ENCODE measurements around the gene TAB2. TPM values are rescaled to one million over a fixed set of nuclear protein-coding genes. Genes with fewer than 3 reads are reported as not detected.

The TAB2 gene
- total RNA-seq, 6 donors from 2014 or later: 46.5 to 99.5 (median 52.7) TPM

DNA sequence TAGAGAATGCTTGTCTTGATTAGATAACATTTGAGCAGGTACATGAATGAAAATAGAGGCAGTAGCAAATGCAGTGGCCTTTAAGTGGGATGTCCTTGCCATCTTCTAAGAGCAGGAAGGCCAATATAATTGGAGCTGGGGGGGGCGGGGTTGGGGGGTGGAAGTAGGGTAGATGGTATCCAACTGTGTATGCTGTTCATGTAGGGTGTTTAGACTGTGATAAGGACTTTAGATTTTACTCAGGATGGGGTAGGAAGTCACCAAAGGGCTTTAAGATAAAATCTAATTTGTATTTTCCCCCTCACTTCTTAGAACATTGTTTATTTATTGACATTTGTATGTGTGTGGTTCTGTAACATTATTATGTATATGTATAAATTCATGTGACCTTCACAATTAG lies 12.0 kb downstream of the TAB2 start:
- TF ChIP-seq CTCF (IDR thresholded peaks at IDR 0.05): no peak
- TF ChIP-seq POLR2AphosphoS5 (IDR thresholded peaks at IDR 0.05): no peak
- TF ChIP-seq EP300 (IDR thresholded peaks at IDR 0.05): no peak
- ATAC-seq (ENCODE audit: low FRiP score in 2 of 2) (no peak), DNase-seq (no peak)
- no peak overlapping the region for H3K4me3 ChIP-seq
- no peaks in the 10 kb centered on the region for H3K27me3 ChIP-seq
- H3K4me1 ChIP-seq: peaks cover 34 to 64% (median 49%) of the 10 kb centered on the region in 4 donors
- 47 to 60% methylated on average over 1 of the region's 1 CpG for WGBS, 2 donors
- no peaks in the 10 kb centered on the region for H3K36me3 ChIP-seq
- no peaks in the 10 kb centered on the region for H3K9me3 ChIP-seq
- no peak overlapping the region for H3K27ac ChIP-seq

- 85 to 87% methylated on average over 2 of the region's 2 CpGs for WGBS, 2 donors
- DNase-seq (no peak), ATAC-seq (ENCODE audit: low FRiP score in 2 of 2) (no peak)
- peaks cover 35 to 64% (median 49%) of the 10 kb centered on the region in 4 donors for H3K4me1 ChIP-seq
- H3K36me3 ChIP-seq: no peaks in the 10 kb centered on the region
- H3K9me3 ChIP-seq: no peaks in the 10 kb centered on the region
- TF ChIP-seq POLR2AphosphoS5 (IDR thresholded peaks at IDR 0.05) (no peak), CTCF (IDR thresholded peaks at IDR 0.05) (no peak), POLR2A (IDR thresholded peaks at IDR 0.05) (no peak), EP300 (IDR thresholded peaks at IDR 0.05) (no peak)
- no peak overlapping the region for H3K4me3 ChIP-seq
- no peak overlapping the region for H3K27ac ChIP-seq
- H3K27me3 ChIP-seq: no peaks in the 10 kb centered on the region
These were observed 12.6 kb downstream of the TAB2 start for GRCh38 chr6:149330133-149330532.

DNA sequence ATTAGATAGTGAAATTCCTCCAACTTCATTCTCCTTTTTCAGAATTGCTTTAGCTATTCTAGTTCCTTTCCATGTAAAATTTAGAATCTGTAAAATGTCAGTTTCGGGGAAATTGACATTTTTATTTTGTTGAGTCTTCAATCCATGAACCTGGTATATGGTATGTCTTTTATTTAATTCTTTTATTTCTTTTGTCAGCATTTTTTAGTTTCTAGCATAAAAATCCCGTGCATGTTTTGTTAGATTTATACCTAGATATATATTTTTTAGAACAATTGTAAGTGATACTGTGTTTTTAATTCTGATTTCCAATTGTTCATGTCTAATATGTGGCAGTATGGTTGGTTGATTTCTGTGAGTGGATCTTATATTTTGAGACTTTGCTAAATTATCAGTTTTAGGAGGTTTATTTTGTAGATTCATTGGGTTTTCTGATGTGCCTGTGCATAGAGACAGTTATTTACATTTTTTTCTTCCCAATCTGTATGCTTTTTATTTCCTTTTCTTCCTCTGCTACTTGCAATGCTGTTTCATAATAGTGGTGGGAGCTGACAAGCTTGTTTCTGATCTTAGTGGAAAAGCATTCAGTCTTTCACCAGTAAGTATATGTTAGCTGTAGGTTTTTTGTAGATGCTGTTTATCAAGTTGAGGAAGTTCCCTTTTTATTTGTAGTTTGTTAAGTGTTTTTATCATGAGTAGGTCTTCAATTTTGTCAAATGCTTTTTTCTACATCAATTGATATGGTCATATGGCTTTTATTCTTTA lies 13.7 kb downstream of the TAB2 start:
- no peak overlapping the region for H3K27ac ChIP-seq
- no peaks in the 10 kb centered on the region for H3K36me3 ChIP-seq
- no peak overlapping the region for H3K4me3 ChIP-seq
- 39 to 84% methylated on average over 2 of the region's 2 CpGs for WGBS, 2 donors
- H3K27me3 ChIP-seq: no peaks in the 10 kb centered on the region
- H3K4me1 ChIP-seq: peaks cover 46 to 68% (median 55%) of the 10 kb centered on the region in 4 donors
- ATAC-seq (ENCODE audit: low FRiP score in 2 of 2) (no peak), DNase-seq (no peak)
- TF ChIP-seq EP300 (IDR thresholded peaks at IDR 0.05): no peak
- no peaks in the 10 kb centered on the region for H3K9me3 ChIP-seq

DNA sequence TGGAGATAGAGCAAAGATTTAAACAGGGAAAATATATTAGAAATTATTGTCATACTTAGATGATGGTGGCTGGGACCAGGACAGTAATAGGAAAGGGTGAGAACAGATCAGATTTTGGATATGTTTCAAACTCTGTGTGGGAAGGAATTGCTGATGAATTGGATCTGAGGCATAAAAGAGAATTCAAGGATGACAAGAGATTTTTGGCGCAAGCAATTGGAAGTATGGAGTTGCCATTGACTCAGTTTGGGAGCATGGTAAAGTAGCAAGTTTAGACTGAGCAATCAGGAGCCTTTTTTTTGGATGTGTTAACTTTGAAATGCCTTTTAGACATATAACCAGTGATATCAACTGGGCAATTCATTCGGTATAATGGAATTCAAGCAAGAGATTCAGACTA lies 14.4 kb downstream of the TAB2 start:
- ATAC-seq (ENCODE audit: low FRiP score in 2 of 2) (no peak), DNase-seq (no peak)
- Histone ChIP-seq H3K4me3 (no peak overlapping the region), H3K27me3 (no peaks in the 10 kb centered on the region), H3K36me3 (no peaks in the 10 kb centered on the region), H3K4me1 (peaks cover 52 to 75% (median 61%) of the 10 kb centered on the region in 4 donors), H3K9me3 (no peaks in the 10 kb centered on the region), H3K27ac (no peak overlapping the region)
- TF ChIP-seq POLR2A (IDR thresholded peaks at IDR 0.05) (no peak), POLR2AphosphoS5 (IDR thresholded peaks at IDR 0.05) (no peak), EP300 (IDR thresholded peaks at IDR 0.05) (no peak), CTCF (IDR thresholded peaks at IDR 0.05) (no peak)
- WGBS, 2 donors: 91 to 93% methylated on average over 2 of the region's 2 CpGs

DNA sequence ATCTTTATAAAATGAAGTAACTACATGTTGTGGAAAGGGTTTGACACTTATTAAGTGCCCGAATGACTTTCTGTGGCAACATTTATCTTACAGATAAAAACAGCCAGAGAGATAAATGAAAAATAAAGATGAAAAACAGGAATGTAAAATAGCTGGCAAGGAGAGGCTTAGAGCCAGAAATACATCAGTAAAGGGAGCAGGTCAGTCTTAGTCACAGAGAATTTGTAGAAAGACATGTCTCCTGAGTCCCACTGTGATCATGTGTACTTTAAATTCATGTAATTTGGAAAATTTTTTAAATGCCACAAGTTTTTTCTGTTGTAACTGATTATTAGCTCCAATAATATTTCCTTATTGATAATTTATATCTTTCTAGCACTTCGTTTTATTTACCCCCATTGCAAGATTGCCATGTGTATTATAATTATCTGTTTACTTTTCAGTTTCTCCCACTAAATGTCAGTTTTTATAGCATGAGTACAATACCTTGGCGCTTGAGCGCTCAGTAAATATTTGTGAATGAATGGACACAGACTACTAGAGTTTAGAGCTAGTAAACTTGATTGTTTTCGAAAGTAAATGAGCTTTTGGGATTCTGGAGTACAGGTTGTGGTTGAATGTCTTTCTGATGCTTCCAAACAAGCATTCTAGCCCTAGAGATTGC lies 15.2 kb downstream of the TAB2 start:
- Histone ChIP-seq H3K4me3 (no peak overlapping the region), H3K27me3 (no peaks in the 10 kb centered on the region), H3K27ac (no peak overlapping the region), H3K9me3 (no peaks in the 10 kb centered on the region), H3K4me1 (peaks cover 58 to 76% (median 66%) of the 10 kb centered on the region in 4 donors), H3K36me3 (no peaks in the 10 kb centered on the region)
- TF ChIP-seq EP300 (IDR thresholded peaks at IDR 0.05) (no peak), POLR2AphosphoS5 (IDR thresholded peaks at IDR 0.05) (no peak), POLR2A (IDR thresholded peaks at IDR 0.05) (no peak), CTCF (IDR thresholded peaks at IDR 0.05) (no peak)
- WGBS, 2 donors: 59 to 78% methylated on average over 5 of the region's 5 CpGs
- ATAC-seq (ENCODE audit: low FRiP score in 2 of 2): no peak
- DNase-seq: no peak
